ENCODE data around the gene ZC3H12D.

Gene ZC3H12D

GRCh38 chr6:149482545-149483333 is 2.1 kb downstream of the ZC3H12D start:
- no peak overlapping the region; the same call in 1 of the 2 replicates for H3K4me3 ChIP-seq (ENCODE audit: low read length)
- no peak for DNase-seq (ENCODE audit: low read depth)

GRCh38 chr6:149480502-149481280 is 4.1 kb downstream of the ZC3H12D start:
- TF ChIP-seq CTCF (conservative IDR thresholded peaks at IDR 0.05; ENCODE audit: low read length), result no peak
- H3K4me3 ChIP-seq (ENCODE audit: low read length), result no peak overlapping the region
- DNase-seq (ENCODE audit: low read depth), result no peak

More at GRCh38 chr6:149482545-149483333, 2.1 kb downstream of the ZC3H12D start:
- no peak for TF ChIP-seq CTCF (conservative IDR thresholded peaks at IDR 0.05; ENCODE audit: low read length)

GRCh38 chr6:149478631-149479314 is 6.0 kb downstream of the ZC3H12D start:
- DNase-seq (ENCODE audit: low read depth), result no peak
- no peak for TF ChIP-seq CTCF (conservative IDR thresholded peaks at IDR 0.05; ENCODE audit: low read length)
- no peak overlapping the region for H3K4me3 ChIP-seq (ENCODE audit: low read length)

- TF ChIP-seq CTCF (conservative IDR thresholded peaks at IDR 0.05; ENCODE audit: low read length), result no peak
Observed at GRCh38 chr6:149477544-149477943, 7.3 kb downstream of the ZC3H12D start.

GRCh38 chr6:149476789-149477455 is 7.9 kb downstream of the ZC3H12D start:
- H3K4me3 ChIP-seq (ENCODE audit: low read length), result no peak overlapping the region
- no peak for TF ChIP-seq CTCF (conservative IDR thresholded peaks at IDR 0.05; ENCODE audit: low read length)
- no peak for DNase-seq (ENCODE audit: low read depth)

More at GRCh38 chr6:149477544-149477943, 7.3 kb downstream of the ZC3H12D start:
- H3K4me3 ChIP-seq (ENCODE audit: low read length), result no peak overlapping the region
- DNase-seq (ENCODE audit: low read depth), result no peak

GRCh38 chr6:149474108-149474935 is 10.5 kb downstream of the ZC3H12D start:
- TF ChIP-seq CTCF (conservative IDR thresholded peaks at IDR 0.05; ENCODE audit: low read length), result no peak
- DNase-seq (ENCODE audit: low read depth), result no peak
- no peak overlapping the region for H3K4me3 ChIP-seq (ENCODE audit: low read length)

Data from AG10803 (cell line).